ENCODE results near the gene ASIP. TPM values are rescaled to one million over a fixed set of nuclear protein-coding genes. Genes with fewer than 3 reads are reported as not detected.
"Not testable (repeated sequence)": the region's sequence is repeated elsewhere in the genome, so short reads cannot be mapped to it uniquely, and the experiment has no call there.

Gene ASIP, protein sequence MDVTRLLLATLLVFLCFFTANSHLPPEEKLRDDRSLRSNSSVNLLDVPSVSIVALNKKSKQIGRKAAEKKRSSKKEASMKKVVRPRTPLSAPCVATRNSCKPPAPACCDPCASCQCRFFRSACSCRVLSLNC
- total RNA-seq (2014; rRNA removed), result not detected in 2 replicates
- not detected for polyA plus RNA-seq (2012)

- no peak for DNase-seq (ENCODE audit: low read depth)
Observed at GRCh38 chr20:34240693-34241615, at the start of gene ASIP. Gene ASIP (plus strand): TSS chr20:34241423. CDS start chr20:34260375, 18,952 bp downstream.

GRCh38 chr20:34193051-34193450 lies 48.2 kb upstream of the ASIP start:
- no peak for DNase-seq (ENCODE audit: low read depth)

- no peak for DNase-seq (ENCODE audit: low read depth)
Observed at GRCh38 chr20:34199183-34199582, 42.0 kb upstream of the ASIP start.

DNA sequence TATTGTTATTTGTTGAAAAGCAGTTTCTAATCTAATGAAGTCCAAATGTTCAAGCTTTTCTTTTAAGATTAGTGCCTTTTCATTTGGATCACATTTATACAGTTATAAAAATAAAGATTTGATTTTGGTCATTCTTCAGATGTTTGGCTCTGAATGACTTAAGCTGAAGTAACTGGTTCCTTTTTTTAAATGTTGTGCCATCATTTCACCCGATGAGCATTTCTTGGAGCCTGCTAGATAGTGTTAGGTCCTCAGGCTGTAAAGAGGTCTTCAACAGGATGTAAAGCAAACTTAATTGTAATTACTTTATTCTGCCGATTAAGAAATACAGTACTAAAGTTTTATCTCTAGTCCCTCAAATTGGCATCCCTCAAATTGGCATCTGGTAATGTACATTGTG lies 41.2 kb upstream of the ASIP start:
- DNase-seq (ENCODE audit: low read depth), result no peak

- no peak for DNase-seq (ENCODE audit: low read depth)
Observed at GRCh38 chr20:34201531-34201930, 39.7 kb upstream of the ASIP start.

- DNase-seq (ENCODE audit: low read depth), result not testable (repeated sequence)
Observed at GRCh38 chr20:34205172-34205880, 35.9 kb upstream of the ASIP start.

DNA sequence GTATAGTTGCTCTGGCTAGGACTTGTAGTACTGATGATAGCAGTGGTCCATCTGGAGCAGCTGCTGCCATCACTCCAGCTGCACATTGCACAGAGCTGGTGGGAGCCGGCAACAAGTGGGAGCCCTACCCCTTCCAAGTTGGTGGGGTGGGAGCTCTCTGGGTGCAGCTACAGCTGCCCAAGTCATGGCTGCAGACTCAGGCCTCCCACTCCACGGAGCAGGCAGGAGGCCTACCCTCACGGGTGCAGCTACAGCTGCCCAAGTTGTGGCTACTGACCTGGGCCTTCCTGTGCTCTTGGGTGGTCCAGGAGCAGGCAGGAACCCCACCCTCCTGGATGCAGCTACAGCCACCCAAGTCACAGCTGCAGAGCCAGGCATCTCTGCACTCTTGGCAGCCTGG lies 32.1 kb upstream of the ASIP start:
- DNase-seq (ENCODE audit: low read depth), result no peak

DNA sequence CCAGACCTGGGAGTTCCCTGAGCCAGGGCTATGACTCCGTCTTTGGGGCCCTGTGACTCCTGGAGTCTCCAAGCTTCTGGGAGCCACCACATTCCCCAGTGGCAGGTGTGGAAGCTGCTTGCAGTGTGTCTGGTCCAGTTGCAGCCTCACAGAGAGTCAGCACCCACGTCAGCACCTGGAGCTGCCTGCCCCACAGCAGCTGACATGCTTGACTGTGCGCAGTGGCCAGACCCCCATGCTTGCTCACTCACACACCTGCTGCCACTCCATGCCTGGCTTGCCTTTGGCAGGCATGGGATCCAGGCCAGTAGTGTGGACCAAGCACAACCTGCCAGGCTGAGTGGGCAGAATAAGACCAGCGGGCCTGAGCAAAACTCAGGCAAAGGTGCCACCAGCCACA lies 31.0 kb upstream of the ASIP start:
- no peak for DNase-seq (ENCODE audit: low read depth)

GRCh38 chr20:34211591-34211990 lies 29.6 kb upstream of the ASIP start:
- no peak for DNase-seq (ENCODE audit: low read depth)

GRCh38 chr20:34213213-34213612 lies 28.0 kb upstream of the ASIP start:
- no peak for DNase-seq (ENCODE audit: low read depth)

DNA sequence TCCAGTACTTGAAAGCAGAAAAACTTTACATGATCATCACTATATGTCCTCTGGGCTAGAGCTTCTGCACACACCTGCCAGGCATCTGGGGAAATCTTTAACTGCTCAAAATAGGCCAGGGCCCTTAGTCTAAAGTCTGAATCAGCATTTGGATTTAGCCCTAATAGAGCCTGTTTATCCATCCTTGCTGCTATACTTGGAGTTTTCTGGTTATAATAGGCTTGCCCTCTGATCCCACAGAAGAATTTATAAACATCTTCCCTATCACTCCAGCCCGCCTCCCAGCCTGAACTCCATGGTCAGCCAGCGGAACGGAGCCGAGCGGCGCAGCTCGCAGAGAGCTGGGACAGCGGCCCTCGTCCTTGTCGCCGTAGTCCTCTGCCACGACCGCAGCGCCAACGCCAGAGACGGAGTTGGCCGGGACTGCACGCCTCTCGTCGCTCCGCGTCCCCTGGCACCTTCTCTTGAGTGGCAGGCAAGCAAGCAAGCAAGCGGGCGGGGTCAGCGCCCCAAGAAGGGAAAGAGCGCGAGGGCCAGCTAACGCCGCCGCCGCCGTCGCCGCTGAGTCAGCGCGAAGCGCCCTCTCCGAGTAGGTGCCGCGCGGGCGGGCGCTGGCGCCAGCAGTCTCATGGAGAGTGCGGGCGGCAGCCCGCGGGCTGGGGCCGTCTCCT lies 25.4 kb upstream of the ASIP start:
- peak; percentile 75 for DNase-seq (ENCODE audit: low read depth)

DNA sequence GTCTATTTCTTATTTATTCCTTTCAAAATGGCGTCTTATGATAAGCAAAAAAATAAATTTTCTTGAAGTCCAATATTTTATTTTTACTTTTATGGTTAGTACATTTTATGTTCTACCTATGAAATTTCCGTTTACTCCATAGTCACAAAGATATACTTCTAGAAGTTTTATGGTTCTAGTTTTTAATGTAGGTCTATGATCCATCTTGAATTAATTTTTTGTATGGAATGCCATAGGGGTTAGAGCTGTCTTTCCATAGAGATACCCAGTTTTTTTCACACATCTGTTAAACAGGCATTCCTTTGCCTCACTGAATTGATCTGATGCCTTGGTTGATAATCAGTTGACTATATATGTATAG lies 24.9 kb upstream of the ASIP start:
- no peak for DNase-seq (ENCODE audit: low read depth)

GRCh38 chr20:34220561-34220960 lies 20.7 kb upstream of the ASIP start:
- DNase-seq (ENCODE audit: low read depth), result peak; percentile 55

DNA sequence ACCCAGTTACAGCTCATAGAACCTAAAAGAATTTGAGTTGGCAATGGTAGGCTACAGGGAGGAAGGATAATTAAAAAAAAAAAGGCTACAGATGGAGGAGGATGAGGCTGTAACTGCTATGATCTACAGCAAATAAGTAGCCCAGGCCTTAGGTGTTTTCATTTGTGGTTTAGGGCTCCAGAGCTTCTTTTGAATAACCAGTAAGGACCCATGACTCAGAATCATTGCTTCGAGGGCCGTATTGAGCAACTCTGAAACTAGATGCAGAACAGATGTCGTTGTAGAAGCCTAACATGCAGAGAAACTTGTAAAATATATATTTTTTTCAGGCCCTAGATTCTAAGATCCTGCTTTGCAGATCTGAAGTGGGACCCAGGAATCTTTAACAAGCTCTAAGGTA lies 19.0 kb upstream of the ASIP start:
- peak; percentile 95 for DNase-seq (ENCODE audit: low read depth)

GRCh38 chr20:34224251-34224650 lies 17.0 kb upstream of the ASIP start:
- not testable (repeated sequence) for DNase-seq (ENCODE audit: low read depth)

- DNase-seq (ENCODE audit: low read depth), result no peak
Observed at GRCh38 chr20:34231634-34232033, 9.6 kb upstream of the ASIP start.

DNA sequence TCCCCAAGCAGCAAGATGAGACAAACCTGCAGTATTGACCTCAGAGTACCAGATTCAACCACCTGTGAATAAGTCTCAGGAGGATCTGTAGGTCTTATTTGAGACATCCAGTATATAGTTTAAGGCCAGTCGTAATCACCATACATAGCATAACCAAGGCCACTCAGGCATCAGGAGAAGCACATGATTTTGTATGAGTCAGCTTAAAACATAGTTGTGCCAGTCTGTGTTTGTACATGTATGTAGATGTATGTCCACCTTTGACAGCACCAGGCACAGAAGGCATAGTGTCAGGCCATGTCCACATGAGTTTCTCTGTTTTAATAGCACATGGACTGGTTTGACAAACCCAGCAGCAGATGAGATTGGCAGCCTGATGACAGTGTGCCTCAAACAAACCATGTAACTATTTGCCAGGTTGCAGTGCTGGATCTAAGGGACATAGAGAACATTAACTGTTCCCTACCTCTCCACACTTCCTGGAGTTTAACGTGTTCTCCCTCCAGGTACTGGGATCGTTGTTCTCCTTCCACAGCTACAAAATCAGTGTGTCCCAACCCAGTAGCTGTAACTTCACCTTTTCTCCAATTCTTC lies 8.6 kb upstream of the ASIP start:
- no peak for DNase-seq (ENCODE audit: low read depth)

DNA sequence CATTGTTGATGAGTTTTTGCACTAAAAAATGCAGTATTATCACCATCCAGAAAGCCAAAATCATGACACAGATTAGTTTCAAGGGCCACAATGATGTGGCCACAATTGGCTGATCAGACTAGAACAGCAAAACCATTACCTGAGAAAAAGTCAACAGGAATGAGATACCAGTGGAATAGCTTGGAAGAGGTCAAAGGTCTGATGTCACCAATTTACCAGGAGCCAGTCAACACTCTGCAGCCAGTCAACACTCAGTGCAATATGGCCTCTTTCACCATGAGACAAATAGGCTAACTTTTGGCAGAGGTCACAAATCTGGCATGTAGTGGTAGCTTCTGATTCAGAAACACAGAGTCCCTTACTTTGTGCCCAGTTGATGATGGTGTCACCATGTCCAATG lies 7.5 kb upstream of the ASIP start:
- no peak for DNase-seq (ENCODE audit: low read depth)

GRCh38 chr20:34235875-34236274 lies 5.3 kb upstream of the ASIP start:
- DNase-seq (ENCODE audit: low read depth), result no peak

- no peak for DNase-seq (ENCODE audit: low read depth)
Observed at GRCh38 chr20:34237942-34238341, 3.3 kb upstream of the ASIP start.

DNA sequence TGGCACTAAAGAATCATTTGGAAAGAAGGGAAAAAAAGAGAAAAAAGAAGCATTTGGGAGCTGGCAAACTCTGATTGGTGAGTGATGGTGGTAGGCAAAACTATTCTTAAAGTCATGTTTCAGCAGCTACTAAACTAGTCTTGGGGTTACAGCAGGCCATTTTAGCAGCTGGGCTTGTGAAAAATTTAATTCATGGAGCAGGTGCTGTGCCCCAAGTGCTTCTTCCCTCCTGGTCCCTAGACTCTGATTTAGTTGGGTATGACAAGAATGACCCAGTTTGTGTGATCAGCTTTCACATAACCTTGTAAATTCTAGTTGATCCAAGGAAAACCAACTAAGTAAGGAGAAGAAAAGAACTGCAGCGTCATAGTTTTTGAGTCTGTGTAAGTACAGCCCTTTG lies 1.1 kb upstream of the ASIP start:
- DNase-seq (ENCODE audit: low read depth), result no peak

DNA sequence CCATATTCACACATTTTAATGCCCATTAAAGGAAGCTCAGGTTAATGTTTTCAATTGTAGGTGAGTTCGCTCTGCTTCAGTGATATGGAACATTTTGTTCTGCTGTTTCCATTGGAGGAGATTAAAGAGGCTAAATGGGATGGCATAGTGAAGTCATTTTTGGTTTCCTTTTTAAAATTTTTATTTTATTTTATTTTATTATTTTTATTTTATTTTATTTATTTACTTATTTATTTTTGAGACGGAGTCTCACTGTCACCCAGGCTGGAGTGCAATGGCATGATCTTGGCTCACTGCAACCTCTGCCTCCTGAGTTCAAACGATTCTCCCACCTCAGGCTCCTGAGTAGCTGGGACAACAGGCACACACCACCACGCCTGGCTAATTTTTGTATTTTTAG lies 792 bp downstream of the ASIP start:
- not testable (repeated sequence) for DNase-seq (ENCODE audit: low read depth)
